Measurements from ENCODE around the gene FARS2.

DNA sequence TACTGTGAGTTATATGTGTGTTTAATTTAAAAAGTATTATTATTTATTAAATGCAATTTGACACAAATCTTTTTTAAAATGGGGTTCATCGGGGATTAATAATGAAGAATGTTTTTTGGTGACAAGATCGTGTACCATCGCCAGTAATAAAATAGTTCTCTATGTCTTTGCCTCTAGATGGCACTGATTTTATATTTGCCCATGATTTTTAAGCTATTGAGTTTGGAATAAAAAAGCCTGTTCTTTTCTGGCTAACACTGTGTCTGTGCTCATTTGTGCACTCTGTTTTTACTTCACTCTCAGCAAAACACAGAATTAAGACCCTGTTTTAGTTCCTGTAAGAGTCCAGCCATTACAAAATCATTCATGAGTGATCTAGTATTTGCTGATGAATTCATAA lies 127.0 kb downstream of the FARS2 start:
- TF ChIP-seq POLR2A (IDR thresholded peaks at IDR 0.05) = no peak
- TF ChIP-seq, protein P1, sequence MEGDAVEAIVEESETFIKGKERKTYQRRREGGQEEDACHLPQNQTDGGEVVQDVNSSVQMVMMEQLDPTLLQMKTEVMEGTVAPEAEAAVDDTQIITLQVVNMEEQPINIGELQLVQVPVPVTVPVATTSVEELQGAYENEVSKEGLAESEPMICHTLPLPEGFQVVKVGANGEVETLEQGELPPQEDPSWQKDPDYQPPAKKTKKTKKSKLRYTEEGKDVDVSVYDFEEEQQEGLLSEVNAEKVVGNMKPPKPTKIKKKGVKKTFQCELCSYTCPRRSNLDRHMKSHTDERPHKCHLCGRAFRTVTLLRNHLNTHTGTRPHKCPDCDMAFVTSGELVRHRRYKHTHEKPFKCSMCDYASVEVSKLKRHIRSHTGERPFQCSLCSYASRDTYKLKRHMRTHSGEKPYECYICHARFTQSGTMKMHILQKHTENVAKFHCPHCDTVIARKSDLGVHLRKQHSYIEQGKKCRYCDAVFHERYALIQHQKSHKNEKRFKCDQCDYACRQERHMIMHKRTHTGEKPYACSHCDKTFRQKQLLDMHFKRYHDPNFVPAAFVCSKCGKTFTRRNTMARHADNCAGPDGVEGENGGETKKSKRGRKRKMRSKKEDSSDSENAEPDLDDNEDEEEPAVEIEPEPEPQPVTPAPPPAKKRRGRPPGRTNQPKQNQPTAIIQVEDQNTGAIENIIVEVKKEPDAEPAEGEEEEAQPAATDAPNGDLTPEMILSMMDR (IDR thresholded peaks at IDR 0.05 in 8 of 11, conservative IDR thresholded peaks at IDR 0.05 in 3 of 11) = no peak
- no peak for TF ChIP-seq POLR2AphosphoS5 (IDR thresholded peaks at IDR 0.05)

Measured in spleen (tissue), 7 donors.